Hematopoietic multipotent progenitor cell (in vitro differentiated cells): ENCODE measurements around the gene BZW1. TPM values are rescaled to one million over a fixed set of nuclear protein-coding genes. Genes with fewer than 3 reads are reported as not detected.
"Not testable (repeated sequence)": the region's sequence is repeated elsewhere in the genome, so short reads cannot be mapped to it uniquely, and the experiment has no call there.

Experiments
- DNase-seq, 3 donors: peaks; one replicate each; pipeline ENCODE4 v3.0.0-alpha.2; 2011 to 2015; ENCODE audit warnings: low read depth in 2 of 3, low spot score in 2 of 3
- total RNA-seq: library from RNA; depleted of rRNA; stranded (reverse); fragments of >200 nt; gene quantifications from one replicate; pipeline ENCODE4 v1.2.3, GENCODE V29; 2012

The BZW1 gene
- total RNA-seq, 1 donor: 135 TPM

- no peak for DNase-seq
Measured at GRCh38 chr2:200790185-200790584, 21.5 kb upstream of the BZW1 start.

DNA sequence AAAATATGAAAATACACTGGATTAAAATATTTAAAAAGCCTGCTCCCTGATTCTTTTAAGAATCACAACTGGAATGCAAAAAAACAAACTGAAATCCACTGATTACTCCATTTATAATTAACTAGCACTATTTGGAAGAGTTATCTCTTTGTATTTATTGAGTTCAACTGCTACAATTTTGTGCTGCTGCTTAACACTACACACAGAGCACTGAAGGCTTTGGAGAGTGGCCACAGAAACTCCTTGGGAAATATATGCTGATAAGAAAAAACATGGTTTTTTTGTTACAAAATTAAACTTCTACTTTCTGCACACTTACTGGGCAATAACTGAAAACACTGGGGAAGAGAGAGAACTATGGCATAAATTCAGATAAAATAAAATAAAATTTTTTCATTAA, 19.8 kb upstream of the BZW1 start:
- DNase-seq: no peak

DNA sequence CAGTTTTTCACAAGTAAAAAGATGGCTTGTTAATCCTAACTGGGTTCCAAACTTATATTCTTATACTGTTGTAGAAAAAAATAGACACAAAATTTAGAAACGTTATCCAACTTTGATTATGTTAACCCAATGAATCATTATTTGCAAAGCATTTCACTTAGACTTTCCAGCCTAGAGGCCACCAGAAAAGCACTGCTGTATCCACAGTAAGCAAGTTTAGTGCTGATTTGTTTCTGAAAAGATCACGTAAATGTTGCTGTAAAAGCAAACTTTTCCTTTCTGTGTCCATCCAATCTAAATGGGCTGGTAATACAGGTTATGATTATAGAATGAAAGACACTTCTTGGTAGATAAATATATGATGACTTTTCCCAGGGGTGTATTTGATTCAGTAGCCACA, 17.6 kb upstream of the BZW1 start:
- no peak for DNase-seq

GRCh38 chr2:200795028-200795440, 16.7 kb upstream of the BZW1 start:
- no peak for DNase-seq

GRCh38 chr2:200796561-200796960, 15.1 kb upstream of the BZW1 start:
- DNase-seq: no peak

DNA sequence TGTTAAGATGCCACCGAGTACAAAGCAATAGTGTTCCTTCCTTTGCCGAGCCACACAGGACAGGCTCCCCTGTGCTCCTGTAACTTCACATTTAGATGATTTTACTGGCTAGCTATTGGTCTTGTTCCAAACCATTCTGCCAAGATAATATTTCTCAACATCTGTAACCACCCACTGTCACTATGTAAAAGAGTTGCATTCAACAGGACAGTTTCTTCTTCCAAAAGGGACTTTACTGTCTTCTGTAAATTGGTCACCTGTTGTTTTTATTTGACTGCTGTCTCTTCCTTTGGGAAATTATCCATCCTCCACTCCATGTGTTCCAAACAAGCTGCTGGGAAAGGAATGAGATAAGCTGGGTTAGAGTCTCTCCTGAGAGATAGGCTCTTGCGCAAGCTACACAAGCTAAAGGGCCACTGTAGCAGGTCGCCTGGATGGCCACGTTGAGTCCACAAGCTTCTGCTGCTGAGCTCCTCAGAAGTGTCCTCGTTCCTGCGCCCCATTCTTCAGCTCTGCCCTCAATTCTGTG, 14.4 kb upstream of the BZW1 start:
- no peak for DNase-seq

- DNase-seq: no peak
Measured at GRCh38 chr2:200798514-200798913, 13.2 kb upstream of the BZW1 start.

DNA sequence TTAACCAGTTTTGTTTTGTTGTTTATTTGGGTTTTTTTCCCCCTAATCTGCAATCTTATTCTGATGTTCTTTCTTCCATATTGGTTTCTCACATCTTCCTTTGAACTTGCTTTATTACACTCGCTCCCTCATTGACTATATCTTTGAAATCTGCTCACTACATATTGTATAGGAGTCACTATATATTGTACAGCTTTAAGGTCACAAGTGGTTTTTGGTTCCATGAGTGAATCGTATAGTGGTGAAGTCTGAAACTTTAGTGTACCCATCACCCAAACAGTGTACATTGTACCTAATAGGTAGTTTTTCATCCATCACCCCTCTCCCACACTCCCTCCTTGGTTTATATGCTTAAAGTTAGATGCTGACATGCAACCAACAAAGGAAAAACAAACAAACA, 11.3 kb upstream of the BZW1 start:
- no peak for DNase-seq

DNA sequence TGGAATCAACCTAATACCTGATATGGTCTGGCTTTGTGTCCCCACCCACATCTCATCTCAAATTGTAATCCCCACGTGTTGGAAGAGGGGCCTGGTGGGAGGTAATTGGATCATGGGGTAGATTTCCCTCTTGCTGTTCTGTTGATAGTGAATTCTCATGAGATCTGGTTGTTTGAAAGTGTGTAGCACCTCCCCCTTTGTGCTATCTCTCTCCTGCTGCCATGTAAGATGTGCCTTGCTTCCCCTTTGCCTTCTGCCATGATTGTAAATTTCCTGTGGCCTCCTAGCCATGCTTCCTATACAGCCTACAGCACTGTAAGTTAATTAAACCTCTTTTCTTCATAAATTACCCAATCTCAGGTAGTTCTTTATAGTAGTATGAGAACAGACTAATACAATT, 10.3 kb upstream of the BZW1 start:
- not testable (repeated sequence) for DNase-seq

- no peak for DNase-seq
Measured at GRCh38 chr2:200809506-200810251, 2.0 kb upstream of the BZW1 start.

GRCh38 chr2:200810252-200810997, 1.3 kb upstream of the BZW1 start:
- DNase-seq: no peak

- DNase-seq: no peak
Measured at GRCh38 chr2:200810998-200811332, 745 bp upstream of the BZW1 start.

GRCh38 chr2:200812122-200813022, 662 bp downstream of the BZW1 start:
- peak in 2 of 3 donors; percentile 71 to 74 for DNase-seq

GRCh38 chr2:200814276-200814815, 2.6 kb downstream of the BZW1 start:
- DNase-seq: no peak

DNA sequence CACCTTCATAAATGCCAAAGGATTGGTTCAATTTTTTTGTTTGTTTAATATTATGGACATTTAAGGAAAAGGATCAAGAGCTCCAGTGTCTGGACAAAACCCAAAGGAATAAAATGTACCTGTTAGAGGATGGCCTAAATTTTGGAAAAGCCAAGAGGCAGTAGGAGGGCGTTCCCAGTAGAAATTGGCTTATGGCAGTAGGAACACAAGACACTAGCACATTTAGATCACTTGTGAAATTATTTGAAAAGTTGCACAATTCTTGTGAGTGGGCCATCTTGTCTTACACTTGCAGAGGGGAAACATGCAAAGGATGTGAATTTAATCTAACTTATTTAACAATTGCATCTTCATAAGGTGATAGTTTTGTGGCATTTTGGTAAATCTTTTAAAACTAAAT, 3.2 kb downstream of the BZW1 start:
- DNase-seq: no peak

- DNase-seq: not testable (repeated sequence)
Measured at GRCh38 chr2:200818732-200819131, 7.0 kb downstream of the BZW1 start.

- no peak for DNase-seq
Measured at GRCh38 chr2:200820573-200821234, 9.0 kb downstream of the BZW1 start.

GRCh38 chr2:200821686-200822245, 10.1 kb downstream of the BZW1 start:
- no peak for DNase-seq

DNA sequence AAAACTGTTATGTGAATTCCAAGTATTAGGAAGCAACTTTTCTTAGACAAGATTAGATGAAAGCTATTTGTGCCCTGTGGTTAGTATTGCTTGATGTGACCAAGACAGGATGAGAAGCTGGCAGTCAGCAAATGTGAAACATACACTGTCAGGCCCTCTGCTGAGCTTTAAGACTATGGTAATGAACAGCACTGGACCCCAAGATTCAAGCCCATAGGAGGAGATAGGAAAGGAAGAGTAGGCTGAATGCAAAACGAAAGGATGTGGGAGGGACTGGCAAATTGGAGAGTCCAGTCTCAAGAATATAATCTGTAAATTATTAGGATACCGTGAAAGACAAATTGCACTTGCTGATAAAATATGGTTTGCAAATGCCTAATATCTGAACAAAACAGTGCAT, 16.4 kb downstream of the BZW1 start:
- DNase-seq: no peak
